NCI-H1436 (cell line): ENCODE measurements around the gene ANKRD44.
"Not testable (repeated sequence)": the region's sequence is repeated elsewhere in the genome, so short reads cannot be mapped to it uniquely, and the experiment has no call there.

Experiments used
- DNase-seq: peaks from one replicate; lab custom pipeline; 2025; lab: John Stamatoyannopoulos, UW

Gene ANKRD44

GRCh38 chr2:197258580-197258979 is 52.0 kb downstream of the ANKRD44 start:
- no peak for DNase-seq

DNA sequence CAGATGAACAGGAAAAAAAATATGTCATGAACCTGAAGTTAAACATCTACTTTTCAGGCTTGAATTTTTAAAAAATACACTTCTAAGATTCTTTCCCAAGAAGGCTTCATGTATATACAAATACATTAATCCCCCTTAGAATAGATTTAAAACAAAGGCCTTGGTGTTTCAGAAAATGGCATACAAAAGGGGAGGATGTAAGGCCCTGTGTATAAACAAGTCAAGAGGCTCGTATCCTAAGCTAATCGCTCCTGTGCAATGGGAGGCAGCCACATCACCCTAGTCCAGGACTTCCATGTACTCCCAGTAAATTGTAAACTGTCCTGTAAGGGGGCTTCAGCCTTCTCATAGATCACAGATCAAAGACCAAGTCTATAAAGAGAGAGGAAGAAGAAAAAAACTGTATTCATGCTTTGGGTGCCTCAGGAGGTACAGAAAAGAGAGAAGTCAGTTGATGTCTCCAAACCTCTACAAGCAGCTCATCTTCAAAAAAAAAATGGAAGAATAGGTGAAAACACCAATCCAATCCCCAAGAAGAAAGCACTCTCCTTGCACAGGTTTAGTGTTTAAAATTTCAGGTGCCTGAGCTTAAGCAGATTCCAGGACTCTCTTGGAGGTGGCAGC is 53.9 kb downstream of the ANKRD44 start:
- no peak for DNase-seq

GRCh38 chr2:197256021-197256420 is 54.6 kb downstream of the ANKRD44 start:
- no peak for DNase-seq

DNA sequence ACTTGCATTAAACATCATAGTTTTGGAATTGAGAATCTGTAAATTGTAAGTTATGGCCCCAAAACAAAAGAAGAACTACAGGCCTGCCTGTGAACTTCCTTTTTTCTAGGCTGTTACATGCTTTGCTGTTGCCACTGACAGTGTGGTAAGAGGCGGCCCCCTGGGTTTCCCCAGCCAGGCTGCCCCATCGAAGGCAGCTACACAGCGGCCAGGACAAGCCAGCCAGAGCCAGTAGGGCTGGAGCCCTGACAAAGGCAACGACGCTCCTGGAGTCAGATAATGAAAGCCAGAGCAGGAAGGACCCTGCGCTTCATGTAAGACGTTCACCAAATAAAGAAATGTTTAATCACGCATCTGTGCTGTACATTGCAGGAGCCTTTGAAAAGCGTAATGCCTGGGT is 55.0 kb downstream of the ANKRD44 start:
- no peak for DNase-seq

DNA sequence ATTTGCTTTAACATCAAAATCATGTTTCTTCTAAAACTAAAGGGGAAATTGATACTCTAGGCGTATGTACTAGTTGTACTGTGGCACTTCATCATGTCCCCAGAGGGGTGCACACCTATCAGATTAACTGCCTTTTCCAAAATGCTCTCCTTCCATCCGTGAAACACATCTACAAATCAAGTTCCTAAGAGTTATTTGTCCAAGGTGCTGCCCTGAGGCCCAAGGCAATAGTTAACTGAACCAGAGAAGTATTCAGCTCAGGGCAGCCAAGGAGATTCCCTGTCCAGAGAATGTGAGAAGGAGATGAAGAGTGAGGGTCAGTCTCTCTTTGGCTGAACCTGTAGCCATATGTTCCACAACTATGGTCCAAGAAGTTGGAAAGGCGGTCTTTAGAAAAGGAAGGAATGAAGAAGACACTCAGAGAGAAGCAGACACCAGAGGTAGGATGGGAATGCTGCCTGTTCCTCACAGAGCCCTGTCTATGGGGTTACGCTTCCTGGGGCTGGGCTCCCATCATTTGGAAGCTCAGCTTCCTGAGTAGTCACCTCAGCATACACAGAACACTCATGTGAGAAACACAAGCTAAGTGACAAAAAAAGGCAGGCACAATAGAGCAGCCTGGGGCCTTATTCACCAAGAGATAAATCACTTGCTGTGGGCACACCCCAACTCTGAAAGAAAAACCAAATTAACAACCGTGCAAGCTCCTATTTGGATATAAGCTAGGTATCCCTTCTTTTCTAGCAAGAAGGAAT is 55.6 kb downstream of the ANKRD44 start:
- DNase-seq = no peak

- DNase-seq = no peak
Measured at GRCh38 chr2:197251576-197251975, 59.0 kb downstream of the ANKRD44 start.

DNA sequence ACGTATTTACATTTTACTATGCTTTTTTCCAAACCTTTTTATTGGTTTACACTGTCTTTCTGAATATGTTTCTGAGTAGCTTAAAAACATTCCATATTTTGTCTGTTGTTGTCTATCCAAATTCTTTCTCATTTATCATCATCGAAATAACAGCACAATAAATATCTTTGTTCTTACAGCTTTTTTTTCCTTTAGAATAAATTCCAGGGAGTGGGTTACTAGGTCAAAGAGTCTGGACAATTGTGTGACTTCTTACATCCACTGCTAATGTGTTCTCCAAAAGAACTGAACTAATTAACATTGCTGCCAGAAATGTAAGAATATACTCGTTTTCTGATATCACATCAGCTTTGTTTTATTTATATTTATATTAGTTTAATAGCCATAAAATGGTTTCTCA is 59.4 kb downstream of the ANKRD44 start:
- DNase-seq = no peak

DNA sequence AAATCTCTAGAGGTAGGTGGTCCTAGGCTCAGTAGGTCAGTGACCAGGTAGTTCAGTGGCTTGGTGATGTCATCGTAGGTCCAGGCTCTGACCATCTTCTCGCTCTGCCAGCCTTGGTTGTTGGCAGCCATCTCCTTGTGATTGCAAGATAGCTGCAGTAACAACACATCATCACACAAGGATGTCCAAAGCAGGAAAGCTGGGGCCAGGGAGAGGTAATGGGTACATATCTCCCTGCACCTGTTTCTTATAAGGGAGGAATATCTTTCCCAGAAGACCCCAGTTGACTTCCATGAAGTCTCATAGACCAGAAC is 60.5 kb downstream of the ANKRD44 start:
- DNase-seq = no peak

GRCh38 chr2:197249381-197250083 is 61.0 kb downstream of the ANKRD44 start:
- DNase-seq = no peak

DNA sequence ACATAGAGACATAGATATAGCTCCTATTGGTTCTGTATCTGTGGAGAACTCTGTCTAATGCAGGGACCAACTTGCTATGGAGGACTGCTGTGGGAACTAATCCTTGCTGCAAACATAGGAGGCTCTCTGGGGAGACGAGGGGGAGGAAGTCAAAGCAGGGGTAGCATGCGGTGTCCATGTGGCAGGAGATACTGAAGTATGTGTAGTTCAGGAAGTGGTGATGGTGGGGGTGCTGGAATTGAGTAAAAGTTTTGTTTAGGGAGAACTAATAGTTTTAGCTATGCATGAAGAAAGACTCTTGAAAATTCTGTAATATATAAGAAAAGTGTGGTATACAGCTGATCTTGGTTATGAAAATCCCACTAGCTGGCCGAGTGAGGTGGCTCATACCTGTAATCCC is 62.0 kb downstream of the ANKRD44 start:
- DNase-seq = no peak

- DNase-seq = no peak
Measured at GRCh38 chr2:197248001-197248401, 62.6 kb downstream of the ANKRD44 start.

GRCh38 chr2:197247083-197247482 is 63.5 kb downstream of the ANKRD44 start:
- DNase-seq = no peak

DNA sequence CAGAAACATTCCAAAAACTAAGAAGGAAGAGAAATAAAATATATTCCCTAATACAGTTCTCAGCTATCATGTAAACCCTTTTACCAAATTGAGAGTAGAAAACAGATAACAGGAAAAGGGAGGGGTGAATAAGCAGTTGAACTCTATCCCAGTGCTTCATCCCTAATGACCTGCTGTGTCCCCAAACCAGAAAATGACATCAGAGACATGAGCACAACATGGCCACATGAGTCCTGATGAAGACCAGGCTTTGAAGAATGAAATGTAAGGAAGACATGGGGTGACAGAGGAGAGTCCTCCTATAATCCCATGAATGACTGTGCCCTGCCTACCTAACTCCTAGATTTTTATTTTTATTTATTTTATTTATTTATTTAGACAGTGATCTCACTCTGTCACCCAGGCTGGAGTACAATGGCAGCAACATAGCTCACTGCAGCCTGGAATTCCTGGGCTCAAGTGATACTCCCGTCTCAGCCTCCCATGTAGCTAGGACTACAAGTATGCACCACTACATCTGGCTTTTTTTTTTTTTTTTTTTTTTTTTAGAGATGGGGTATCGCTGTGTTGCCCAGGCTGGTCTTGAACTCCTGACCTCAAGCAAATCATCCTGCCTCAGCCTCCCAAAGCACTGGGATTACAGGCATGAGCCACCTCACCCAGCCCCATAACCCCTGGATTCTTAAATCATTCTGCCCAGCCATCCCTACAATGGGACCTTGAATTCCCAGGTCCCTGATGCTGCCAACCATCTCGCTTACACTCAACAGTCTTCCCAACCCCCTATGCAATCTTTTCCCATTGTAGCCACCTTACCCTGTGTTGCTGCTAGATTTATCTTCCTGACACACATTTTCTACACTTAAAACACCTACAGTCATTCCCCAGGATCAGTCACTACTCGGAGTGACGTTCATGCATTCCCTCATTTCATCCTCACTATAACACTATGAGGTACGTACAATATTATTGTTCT is 64.5 kb downstream of the ANKRD44 start:
- DNase-seq = no peak

DNA sequence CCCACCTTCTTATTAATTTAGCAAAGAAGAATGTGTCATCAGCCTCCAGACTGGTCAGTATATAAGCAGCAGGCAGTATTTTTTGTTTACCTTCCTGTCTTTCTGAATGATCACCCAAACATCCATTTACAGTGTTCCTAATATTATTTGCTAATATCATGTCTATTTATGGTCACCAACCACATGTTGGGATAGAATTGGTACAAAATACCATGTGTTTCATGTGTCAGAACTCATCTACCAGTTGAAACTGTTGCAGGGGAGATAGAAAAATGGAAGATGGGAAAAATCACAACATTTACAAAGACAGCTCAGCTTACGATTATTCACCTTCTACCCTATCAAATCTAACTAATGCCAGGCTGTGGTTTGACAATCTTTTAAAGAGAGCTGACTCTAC is 66.2 kb downstream of the ANKRD44 start:
- DNase-seq = no peak

- DNase-seq = no peak
Measured at GRCh38 chr2:197242719-197243118, 67.9 kb downstream of the ANKRD44 start.

DNA sequence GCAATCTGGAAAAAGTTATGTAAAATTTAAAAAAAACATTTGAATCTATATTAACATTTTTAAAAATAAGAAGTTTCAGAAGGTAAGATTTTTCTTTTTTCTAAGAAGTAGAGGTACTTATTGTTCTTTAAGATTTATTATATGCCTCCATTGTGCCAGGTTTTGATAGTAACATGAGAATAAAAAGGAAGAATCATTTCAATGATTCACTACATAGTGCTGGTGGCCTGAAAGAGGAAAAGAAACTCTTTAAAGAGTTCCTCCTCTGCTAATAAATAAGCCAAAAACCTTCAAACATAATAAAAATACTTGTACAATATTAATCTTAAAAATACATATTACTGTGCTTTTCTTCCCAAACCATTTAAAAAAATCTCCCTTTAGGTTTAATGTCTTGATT is 69.0 kb downstream of the ANKRD44 start:
- no peak for DNase-seq

DNA sequence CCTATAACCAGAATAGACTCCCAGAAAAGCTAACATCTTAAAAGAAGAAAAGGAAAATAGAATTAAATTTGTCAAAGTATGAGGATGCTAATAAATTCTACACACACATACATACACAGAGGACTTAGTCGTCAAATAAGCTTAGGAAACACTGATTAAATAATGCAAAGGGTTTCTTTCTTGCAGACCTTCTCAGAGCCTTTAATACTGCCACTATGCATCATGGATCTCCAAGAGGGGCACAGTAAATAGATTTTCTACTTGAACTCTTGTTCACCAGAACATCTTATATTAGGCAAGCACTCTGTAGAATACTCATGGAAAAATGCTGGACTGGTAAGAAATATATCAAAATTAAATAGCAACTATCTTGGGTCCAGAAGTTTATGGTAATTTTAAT is 69.4 kb downstream of the ANKRD44 start:
- no peak for DNase-seq

DNA sequence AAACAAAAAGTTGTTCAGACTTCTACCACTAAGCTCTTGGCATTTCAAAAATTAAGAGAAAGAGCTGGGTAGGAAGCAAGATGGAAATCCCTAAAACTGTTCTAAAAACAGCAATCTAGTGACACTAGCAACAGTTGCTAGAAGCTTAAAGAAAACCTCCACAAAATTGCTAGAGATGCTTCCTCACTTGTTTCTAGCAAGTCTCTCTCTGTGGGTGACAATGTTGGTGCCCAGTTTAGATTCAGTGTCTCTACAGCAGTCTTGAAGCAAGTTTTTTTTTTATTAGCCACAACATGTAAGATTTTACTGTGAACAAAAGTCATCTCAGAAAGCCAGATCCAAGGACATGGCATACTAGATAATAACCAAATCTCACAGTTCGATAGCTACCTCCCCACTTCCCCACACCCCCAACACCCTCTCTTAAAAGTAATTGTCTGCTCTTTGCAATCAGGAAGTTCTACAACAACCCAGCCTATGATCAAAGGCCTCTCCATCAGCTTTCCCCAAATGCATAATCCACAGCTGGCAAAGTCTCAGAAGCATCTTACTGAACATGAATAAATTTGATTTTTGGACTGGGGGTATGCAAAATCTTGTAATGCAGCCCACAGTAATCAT is 70.0 kb downstream of the ANKRD44 start:
- DNase-seq = no peak

DNA sequence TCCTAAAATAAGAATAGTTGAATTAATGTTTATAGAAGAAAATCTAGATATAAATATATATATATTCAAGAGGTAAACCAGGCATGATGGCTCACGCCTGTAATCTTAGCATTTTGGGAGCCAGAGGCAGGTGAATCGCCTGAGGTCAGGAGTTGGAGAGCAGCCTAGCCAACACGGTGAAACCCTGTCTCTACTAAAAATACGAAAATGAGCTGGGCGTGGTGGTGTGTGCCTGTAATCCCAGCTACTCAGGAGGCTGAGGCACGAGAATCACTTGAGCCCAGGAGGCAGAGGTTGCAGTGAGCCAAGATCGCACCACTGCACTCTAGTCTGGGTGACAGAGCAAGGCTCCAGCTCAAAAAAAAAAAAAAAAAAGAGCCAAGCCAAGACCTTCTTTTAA is 70.6 kb downstream of the ANKRD44 start:
- not testable (repeated sequence) for DNase-seq

- no peak for DNase-seq
Measured at GRCh38 chr2:197239434-197239833, 71.1 kb downstream of the ANKRD44 start.

DNA sequence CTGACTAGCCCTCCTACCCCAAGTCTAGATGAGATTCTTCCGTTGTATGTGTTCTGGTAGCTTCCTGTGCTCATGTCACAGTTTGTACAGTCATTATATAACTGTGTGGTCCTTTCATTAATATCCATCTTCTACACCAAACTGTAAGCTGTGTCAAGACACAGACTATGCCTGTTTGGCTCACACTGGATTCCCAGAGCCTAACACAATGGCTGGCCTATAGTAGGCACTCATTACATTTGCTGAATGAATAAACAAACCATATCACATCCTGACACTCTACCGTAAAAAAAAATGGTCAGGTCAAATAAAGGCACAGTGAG is 72.6 kb downstream of the ANKRD44 start:
- DNase-seq = no peak
